Measurements from ENCODE around the gene SLC2A13. TPM values are rescaled to one million over a fixed set of nuclear protein-coding genes. Genes with fewer than 3 reads are reported as not detected.
A peak's percentile ranks its signal among the peaks of the same experiment; 100 is the strongest.

SLC2A13 gene
- total RNA-seq, 1 experiment from 2014 or later: 15.3 TPM

- TF ChIP-seq STAT6 (CRISPR knock-in tag; conservative IDR thresholded peaks at IDR 0.05; ENCODE audit: low read depth): no peak
- TF ChIP-seq MXD4 (CRISPR knock-in tag; IDR thresholded peaks at IDR 0.05; ENCODE audit: borderline replicate concordance): no peak
- no peak for TF ChIP-seq ESRRA (CRISPR knock-in tag; IDR thresholded peaks at IDR 0.05; ENCODE audit: borderline replicate concordance)
- no peak for TF ChIP-seq ATF3 (CRISPR knock-in tag; conservative IDR thresholded peaks at IDR 0.05)
- no peak for TF ChIP-seq IRF2 (CRISPR knock-in tag; IDR thresholded peaks at IDR 0.05; ENCODE audit: borderline replicate concordance, low read depth)
- TF ChIP-seq ZNF512 (CRISPR knock-in tag; IDR thresholded peaks at IDR 0.05; ENCODE audit: borderline replicate concordance): no peak
- TF ChIP-seq CDX4 (CRISPR knock-in tag; IDR thresholded peaks at IDR 0.05; ENCODE audit: borderline replicate concordance): no peak
- no peak for TF ChIP-seq TP53 (CRISPR knock-in tag; IDR thresholded peaks at IDR 0.05)
Observed at GRCh38 chr12:39763071-39763889, 342.6 kb downstream of the SLC2A13 start (continued).

GRCh38 chr12:39755478-39755877 lies 350.4 kb downstream of the SLC2A13 start:
- DNase-seq (ENCODE audit: low spot score): no peak
- no peak for ATAC-seq
- ChIA-PET POLR2A (no interaction called here), CTCF (no interaction called here)
- Mint-ChIP-seq H3K27ac (no peak overlapping the region), H3K4me3 (no peak overlapping the region), H3K9me3 (peaks cover 4% of the 10 kb centered on the region), H3K27me3 (ENCODE audit: low read depth) (no peaks in the 10 kb centered on the region), H3K36me3 (peaks cover 15% of the 10 kb centered on the region), H3K4me1 (peaks cover 26% of the 10 kb centered on the region)
- no peak for TF ChIP-seq OVOL2 (CRISPR knock-in tag; IDR thresholded peaks at IDR 0.05; ENCODE audit: borderline replicate concordance)
- no peak for TF ChIP-seq MLX (CRISPR knock-in tag; IDR thresholded peaks at IDR 0.05)

GRCh38 chr12:39752482-39753137 lies 353.3 kb downstream of the SLC2A13 start:
- POLR2A ChIA-PET: no interaction called here
- Mint-ChIP-seq H3K27me3 (ENCODE audit: low read depth) (no peaks in the 10 kb centered on the region), H3K4me1 (peaks cover 26% of the 10 kb centered on the region), H3K27ac (peak overlapping the region; percentile 91), H3K4me3 (peak overlapping the region; percentile 2; the same call in 1 of the 2 replicates), H3K36me3 (peaks cover 32% of the 10 kb centered on the region), H3K9me3 (peaks cover 25% of the 10 kb centered on the region)
- TF ChIP-seq NR1H2 (CRISPR knock-in tag; IDR thresholded peaks at IDR 0.05) (no peak), FOXK1 (CRISPR knock-in tag; IDR thresholded peaks at IDR 0.05) (no peak), KAT7 (CRISPR knock-in tag; IDR thresholded peaks at IDR 0.05; ENCODE audit: borderline replicate concordance) (no peak), NFE2L1 (CRISPR knock-in tag; IDR thresholded peaks at IDR 0.05) (no peak), ZNF396 (CRISPR knock-in tag; IDR thresholded peaks at IDR 0.05; ENCODE audit: borderline replicate concordance) (no peak), TP53 (CRISPR knock-in tag; IDR thresholded peaks at IDR 0.05) (no peak), ZNF281 (CRISPR knock-in tag; IDR thresholded peaks at IDR 0.05) (no peak), ZNF317 (CRISPR knock-in tag; IDR thresholded peaks at IDR 0.05; ENCODE audit: borderline replicate concordance, low read depth) (no peak), HMGA2 (CRISPR knock-in tag; IDR thresholded peaks at IDR 0.05) (no peak), ELF4 (CRISPR knock-in tag; IDR thresholded peaks at IDR 0.05; ENCODE audit: low read depth) (no peak), GABPB1 (CRISPR knock-in tag; IDR thresholded peaks at IDR 0.05) (no peak), RELA (CRISPR knock-in tag; IDR thresholded peaks at IDR 0.05; ENCODE audit: borderline replicate concordance) (no peak)
- ATAC-seq: peak; percentile 98
- CTCF ChIA-PET: interaction anchor here (0.7 kb wide), 1 partner anchor 280 kb away, joined by 3 read pairs; no protein-coding TSS in a partner anchor
- DNase-seq (ENCODE audit: low spot score): peak; percentile 41
